NCI-H2227 (cell line): Measurements from ENCODE around the gene NPAS3.

ENCODE experiments used
- DNase-seq: peaks from one replicate; lab custom pipeline; 2025; ENCODE audit not compliant: unreplicated experiment; lab: John Stamatoyannopoulos, UW

NPAS3 gene

GRCh38 chr14:33655421-33655820, 716.7 kb downstream of the NPAS3 start:
- no peak for DNase-seq

GRCh38 chr14:33657476-33657875, 718.8 kb downstream of the NPAS3 start:
- DNase-seq = no peak

DNA sequence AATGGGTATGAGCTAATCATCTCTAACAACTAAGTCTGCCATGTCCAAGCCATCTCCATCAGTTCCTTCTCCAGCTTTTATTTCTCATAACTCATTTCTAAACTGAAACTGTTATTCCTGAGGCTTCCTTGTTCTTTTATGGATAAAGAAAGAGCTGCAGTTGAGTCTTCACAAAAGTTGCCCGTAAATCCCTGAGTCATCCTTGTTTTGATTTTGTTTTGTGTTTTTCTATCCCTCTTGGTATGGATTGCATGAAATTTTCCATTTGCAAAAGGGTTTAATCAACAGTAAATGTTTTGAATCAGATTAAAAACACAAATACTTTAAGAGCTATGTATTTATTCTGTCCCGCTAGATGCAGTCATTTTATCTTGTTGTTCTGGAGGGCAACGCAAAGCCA, 721.6 kb downstream of the NPAS3 start:
- DNase-seq = no peak

DNA sequence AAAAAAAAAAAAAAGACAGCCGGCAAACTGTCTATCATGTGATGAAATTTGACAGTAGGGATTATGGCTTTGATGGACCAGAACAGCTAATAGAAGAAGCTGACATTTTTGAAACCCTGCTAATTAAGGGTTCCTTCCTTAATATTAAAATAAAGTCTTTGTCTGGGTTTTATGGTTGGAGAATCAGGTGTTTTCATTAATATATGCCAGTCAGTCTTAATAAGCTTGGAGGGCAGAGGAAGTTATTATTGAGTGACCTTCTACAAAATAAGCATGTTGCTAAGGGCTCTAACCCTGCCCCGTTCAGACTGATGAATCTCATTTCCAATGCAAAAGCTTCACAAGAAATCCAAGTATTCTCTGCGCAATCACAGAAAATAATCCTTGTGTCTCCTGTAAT, 722.4 kb downstream of the NPAS3 start:
- DNase-seq = no peak

GRCh38 chr14:33668066-33668465, 729.4 kb downstream of the NPAS3 start:
- no peak for DNase-seq

DNA sequence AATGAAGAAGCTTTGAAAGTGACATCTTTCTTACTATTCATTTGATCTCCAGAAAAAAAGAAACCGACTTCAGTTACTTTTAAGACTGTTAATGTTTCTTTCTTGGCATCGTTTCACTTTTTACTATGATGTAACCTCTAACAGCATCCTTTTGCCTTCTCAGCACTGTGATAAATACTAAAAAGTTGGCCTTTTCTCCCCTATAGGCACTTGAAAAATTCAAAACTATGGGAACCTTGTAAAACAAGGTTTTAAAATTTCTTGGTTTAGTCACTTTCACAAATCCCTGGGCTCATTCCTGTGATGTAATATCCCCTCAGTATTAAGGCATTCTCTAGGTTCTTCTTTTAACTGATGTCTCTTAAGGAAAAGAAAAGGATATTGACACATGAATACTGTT, 730.4 kb downstream of the NPAS3 start:
- no peak for DNase-seq

DNA sequence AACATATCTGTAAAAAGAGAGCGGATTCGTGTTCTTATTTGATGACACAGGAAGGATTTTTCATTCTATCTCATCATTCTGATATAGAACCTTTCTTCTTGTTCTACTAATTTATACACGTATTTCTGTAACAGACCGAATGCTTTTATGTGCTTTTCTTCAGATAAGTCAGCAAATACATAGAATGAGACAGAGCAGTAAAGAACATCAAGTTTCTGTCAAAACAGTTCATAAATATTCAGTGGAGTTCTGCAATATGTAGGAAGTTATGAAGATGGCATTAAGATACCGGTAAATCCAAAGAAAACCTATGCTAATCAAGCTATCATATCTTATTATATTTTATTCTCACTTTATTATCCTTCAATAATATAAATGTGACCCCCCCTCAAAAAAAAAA, 731.6 kb downstream of the NPAS3 start:
- no peak for DNase-seq

- no peak for DNase-seq
Measured at GRCh38 chr14:33671556-33671955, 732.9 kb downstream of the NPAS3 start.

- DNase-seq = no peak
Measured at GRCh38 chr14:33674927-33675326, 736.2 kb downstream of the NPAS3 start.

DNA sequence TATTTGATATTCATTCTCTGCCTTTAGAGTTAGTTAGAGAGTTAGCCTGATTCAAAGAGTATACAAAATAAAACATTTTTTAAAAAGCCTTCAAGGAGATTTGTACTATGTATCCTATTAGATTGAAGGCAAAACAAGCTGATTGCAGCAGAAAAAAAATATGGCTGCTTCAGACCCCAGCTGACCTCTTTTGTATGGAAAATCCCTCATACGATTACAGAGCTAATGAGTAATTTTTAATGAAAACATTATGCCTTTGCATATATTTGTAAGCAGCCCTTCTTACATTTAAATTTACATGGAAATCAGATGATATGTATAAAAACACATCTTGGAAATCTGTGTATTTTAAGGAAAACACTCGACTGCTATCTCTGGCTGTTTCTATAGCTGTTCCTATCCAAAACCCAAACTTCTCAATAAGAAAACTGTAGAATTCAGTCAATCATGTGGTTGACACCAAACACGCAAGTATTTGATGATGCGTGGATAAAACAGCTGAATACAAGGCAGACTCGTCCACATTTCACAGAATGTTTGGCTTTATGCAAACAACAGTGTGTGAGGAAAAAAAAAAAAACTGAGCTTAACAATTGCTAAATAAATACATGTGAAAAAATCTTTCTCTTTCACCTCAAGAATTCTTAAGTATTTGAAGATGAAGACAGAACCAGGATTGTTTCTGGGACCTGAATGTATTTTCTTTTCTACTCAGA, 736.9 kb downstream of the NPAS3 start:
- no peak for DNase-seq

DNA sequence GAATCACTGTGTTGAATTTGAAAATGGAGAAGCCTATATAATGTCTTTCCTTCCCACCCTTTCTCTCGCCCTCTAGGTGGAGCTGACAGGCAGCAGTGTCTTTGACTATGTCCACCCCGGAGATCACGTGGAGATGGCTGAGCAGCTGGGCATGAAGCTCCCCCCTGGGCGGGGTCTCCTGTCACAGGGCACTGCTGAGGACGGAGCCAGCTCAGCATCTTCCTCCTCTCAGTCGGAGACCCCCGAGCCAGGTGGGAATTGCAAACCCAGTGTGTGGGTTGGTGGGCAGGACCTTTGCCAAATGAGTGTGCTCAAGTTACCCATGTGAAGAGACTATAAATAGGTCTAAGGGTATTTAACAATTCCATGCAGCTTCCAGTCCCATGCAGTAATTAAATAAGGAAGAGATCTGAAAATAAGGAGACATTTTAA, 737.5 kb downstream of the NPAS3 start:
- DNase-seq = peak; percentile 32

DNA sequence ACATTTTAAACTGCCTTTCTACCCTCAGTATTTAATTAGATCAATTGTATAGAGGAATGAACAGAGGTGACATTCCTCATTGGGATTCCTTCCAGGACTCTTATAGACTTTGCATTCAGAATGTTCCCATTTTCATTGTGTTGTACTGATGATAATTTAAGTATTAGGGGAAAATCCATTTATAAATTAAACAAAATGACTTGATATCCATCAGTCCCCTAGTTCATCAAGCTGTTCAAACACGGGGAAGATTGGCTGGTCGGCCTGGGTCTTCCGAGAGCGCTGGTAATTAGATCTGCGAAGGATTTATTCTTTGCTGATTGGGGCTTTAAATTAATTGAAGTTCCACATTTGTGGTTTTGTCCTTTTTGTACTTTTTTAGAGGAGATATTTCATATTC, 738.2 kb downstream of the NPAS3 start:
- DNase-seq = no peak

GRCh38 chr14:33678005-33678404, 739.3 kb downstream of the NPAS3 start:
- no peak for DNase-seq

DNA sequence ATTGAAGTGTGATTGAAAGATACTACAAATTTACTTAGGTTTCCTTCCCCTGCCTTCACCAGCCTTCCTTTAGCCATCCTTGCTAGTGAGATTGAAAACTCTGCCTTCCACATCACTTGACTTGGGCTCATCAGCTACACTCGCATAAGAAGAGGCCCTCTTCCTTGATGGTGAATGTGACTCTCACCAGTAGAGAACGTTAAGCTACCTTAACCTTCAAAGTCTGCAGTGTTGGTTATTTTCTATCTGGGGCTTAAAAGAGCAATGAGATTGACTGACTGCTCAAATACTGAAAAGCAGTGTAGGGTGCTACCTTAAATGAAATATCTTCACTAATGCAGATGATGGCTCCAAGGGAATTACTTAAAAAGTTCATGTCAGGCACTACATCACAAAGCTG, 740.3 kb downstream of the NPAS3 start:
- DNase-seq = no peak

- DNase-seq = no peak
Measured at GRCh38 chr14:33679461-33680225, 741.0 kb downstream of the NPAS3 start.

DNA sequence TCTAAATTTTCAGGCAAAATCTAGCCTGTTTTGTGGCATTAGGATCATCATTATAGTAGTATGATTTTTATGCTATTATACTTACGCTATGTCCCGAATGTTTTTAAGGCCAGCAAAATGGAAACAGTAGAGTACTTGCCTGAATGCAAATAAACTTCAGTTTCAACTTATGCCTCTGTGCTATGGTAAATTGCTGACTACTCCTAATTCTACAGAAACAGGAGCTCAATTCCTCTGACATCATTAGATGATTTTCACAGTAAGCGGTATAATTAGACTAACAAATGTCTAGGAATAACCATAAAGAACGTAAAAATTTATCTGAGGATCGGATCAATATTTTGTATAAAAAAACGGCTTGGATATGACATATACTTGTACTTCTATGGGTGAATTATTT, 742.2 kb downstream of the NPAS3 start:
- no peak for DNase-seq

DNA sequence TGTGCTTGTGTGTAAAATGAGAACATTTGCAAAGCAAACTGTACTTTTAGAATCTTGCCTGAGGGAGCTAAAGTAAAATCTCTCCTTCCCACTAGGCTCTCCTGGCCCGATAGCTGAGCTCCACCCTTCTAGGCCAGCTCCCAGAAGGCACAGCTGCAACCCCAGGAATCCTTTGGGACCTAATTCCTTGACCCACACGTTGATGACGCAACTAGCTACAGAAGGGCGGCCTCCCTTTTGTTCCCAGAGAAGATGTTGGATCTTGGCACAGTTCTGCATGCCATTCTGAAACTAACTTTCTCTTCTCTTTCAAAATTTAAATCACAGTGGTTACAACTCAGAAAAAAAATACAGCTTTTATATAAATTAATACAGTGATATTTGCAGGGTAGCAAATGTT, 744.1 kb downstream of the NPAS3 start:
- DNase-seq = no peak

GRCh38 chr14:33685026-33685425, 746.3 kb downstream of the NPAS3 start:
- DNase-seq = no peak

- DNase-seq = no peak
Measured at GRCh38 chr14:33685698-33686097, 747.0 kb downstream of the NPAS3 start.

GRCh38 chr14:33686218-33686617, 747.5 kb downstream of the NPAS3 start:
- DNase-seq = no peak

- no peak for DNase-seq
Measured at GRCh38 chr14:33686856-33687255, 748.2 kb downstream of the NPAS3 start.

- DNase-seq = no peak
Measured at GRCh38 chr14:33689680-33690079, 751.0 kb downstream of the NPAS3 start.

- no peak for DNase-seq
Measured at GRCh38 chr14:33691907-33692306, 753.2 kb downstream of the NPAS3 start.
